SJSA1 (cell line): Measurements from ENCODE around the gene MFSD2A. TPM values are rescaled to one million over a fixed set of nuclear protein-coding genes. Genes with fewer than 3 reads are reported as not detected.

Source experiments
- DNase-seq, 2 experiments: peaks; one replicate each; pipeline ENCODE4 v3.0.0-alpha.2; 2015 to 2020; ENCODE audit warnings: low spot score in 2 of 2, low read depth in 1 of 2
- H3K27ac ChIP-seq: fragments of 250-450 bp; sonication (Bioruptor Pico); 2 replicates; pipeline ENCODE4 v1.5.1; 2020; ENCODE audit warnings: mild to moderate bottlenecking, moderate library complexity
- H3K27me3 ChIP-seq: fragments of 250-450 bp; sonication (Bioruptor Pico); replicated peaks from 2 replicates; pipeline ENCODE4 v1.5.1; 2020; ENCODE audit warnings: mild to moderate bottlenecking, moderate library complexity
- H3K36me3 ChIP-seq: fragments of 250-450 bp; sonication (Bioruptor Pico); 2 replicates; pipeline ENCODE4 v1.5.1; 2020; ENCODE audit warnings: mild to moderate bottlenecking
- H3K4me1 ChIP-seq: fragments of 250-450 bp; sonication (Bioruptor Pico); replicated peaks from 2 replicates; pipeline ENCODE4 v1.6.1; 2021; ENCODE audit warnings: mild to moderate bottlenecking
- H3K4me3 ChIP-seq: fragments of 250-450 bp; sonication (Bioruptor Pico); 2 replicates; pipeline ENCODE4 v1.5.1; 2020; ENCODE audit warnings: mild to moderate bottlenecking
- H3K9me3 ChIP-seq: fragments of 250-450 bp; sonication (Bioruptor Pico); replicated peaks from 2 replicates; pipeline ENCODE4 v1.5.1; 2020; ENCODE audit warnings: mild to moderate bottlenecking
- total RNA-seq: library from RNA; depleted of rRNA; stranded (reverse); fragments of >200 nt; shearing (Covaris generic); gene quantifications from 2 replicates; pipeline ENCODE4 v1.2.3, GENCODE V29; 2014; rRNA removed

The MFSD2A gene
- total RNA-seq, 1 experiment from 2014 or later = 13.8 TPM

DNA sequence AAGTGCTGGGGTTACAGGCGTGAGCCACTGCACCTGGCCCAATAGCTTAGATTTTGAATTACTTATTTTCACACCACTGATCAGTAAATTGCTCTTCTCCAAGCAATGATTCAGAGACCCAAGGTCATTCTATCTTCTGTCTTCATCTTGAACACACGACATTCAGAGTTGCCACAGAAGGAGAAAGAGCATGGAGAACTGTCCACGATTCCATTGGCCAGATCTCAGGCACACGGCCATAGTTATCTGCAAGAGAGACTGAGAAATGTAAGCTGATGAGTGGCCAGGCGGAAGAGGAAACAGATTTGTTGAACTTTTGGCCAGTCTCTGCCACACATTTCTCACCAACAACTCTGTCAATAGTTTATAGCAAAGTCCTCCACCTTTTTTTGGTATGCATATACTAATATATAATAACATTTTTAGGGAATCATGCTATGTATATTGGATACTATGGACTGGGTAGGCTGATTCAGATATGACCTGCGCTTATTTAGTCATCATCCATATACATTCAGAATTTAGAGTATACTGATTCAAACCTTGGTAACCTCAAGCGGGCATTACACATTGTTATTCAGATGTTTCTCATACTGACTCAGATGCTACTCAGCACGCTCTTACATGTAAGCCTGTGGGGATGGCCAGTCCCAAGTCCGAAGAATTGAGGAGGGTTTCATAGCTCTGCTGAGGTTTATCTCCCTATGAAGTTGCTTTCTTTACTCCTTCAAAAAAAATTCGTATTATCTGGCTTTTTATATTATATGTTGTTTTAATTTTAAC is 60.1 kb downstream of the MFSD2A start:
- Histone ChIP-seq H3K4me1 (peaks cover 19% of the 10 kb centered on the region), H3K4me3 (no peak overlapping the region), H3K36me3 (no peaks in the 10 kb centered on the region), H3K27ac (peak overlapping the region; percentile 40), H3K9me3 (0 out of 2 replicates have a peak, but pooled peaks cover 2% of the 10 kb centered on the region), H3K27me3 (no peaks in the 10 kb centered on the region)
- peak; percentile 58 to 64 for DNase-seq

DNA sequence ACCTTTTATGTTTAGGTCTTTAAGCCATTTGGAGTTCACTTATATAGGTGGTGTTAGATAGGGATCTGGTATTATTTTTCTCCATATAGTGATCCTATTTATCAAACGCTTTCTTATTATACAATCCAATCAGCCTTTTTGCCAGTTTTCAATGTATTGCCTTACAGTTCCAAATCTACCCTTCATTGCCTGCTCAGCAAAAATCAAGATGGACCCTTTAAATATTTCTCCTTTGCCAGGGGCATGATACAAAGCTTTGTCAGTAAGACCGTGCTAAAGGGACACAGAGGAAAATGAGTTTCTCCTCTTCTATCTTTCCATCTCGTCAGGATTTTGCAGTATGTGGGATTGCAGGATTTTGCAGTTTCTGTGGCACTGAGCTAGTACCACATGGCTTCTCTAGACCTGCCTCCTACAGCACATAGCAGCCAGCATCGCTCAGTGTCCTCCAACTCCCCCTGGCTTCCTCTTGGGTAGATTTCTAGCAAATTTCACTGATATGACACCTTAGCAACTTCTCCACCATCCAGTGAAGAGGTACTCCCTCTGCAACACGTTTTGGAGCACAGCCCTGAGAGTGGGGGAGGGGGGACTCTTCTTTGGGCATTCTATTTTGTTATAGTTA is 63.1 kb downstream of the MFSD2A start:
- no peak for DNase-seq
- Histone ChIP-seq H3K4me3 (no peak overlapping the region), H3K36me3 (no peaks in the 10 kb centered on the region), H3K27ac (no peak overlapping the region), H3K27me3 (no peaks in the 10 kb centered on the region), H3K9me3 (no peaks in the 10 kb centered on the region; the same call in 1 of the 2 replicates), H3K4me1 (peaks cover 29% of the 10 kb centered on the region)

Other genes starting within 250 kb of the MFSD2A start
- gene PPIE, start 216.3 kb upstream of the MFSD2A start, total RNA-seq = 43.0 and 48.7 TPM in 2 replicates
- 0.13 and 0.44 TPM in 2 replicates for gene OXCT2, start 183.8 kb upstream of the MFSD2A start, total RNA-seq
- gene BMP8B, start 166.3 kb upstream of the MFSD2A start, total RNA-seq = 0.08 TPM in 1 of 2 replicates, not detected in the other
- 25.7 and 33.5 TPM in 2 replicates for gene TRIT1, start 71.6 kb upstream of the MFSD2A start, total RNA-seq
- gene MYCL, start 53.2 kb upstream of the MFSD2A start, total RNA-seq = 5.3 and 8.1 TPM in 2 replicates
- 331 and 642 TPM in 2 replicates for gene CAP1, start 85.6 kb downstream of the MFSD2A start, total RNA-seq
- gene PPT1, start 142.1 kb downstream of the MFSD2A start, total RNA-seq = 85.2 and 109 TPM in 2 replicates
- 14.3 and 19.6 TPM in 2 replicates for gene RLF, start 206.2 kb downstream of the MFSD2A start, total RNA-seq